Measurements from ENCODE around the gene USP13. TPM values are rescaled to one million over a fixed set of nuclear protein-coding genes. Genes with fewer than 3 reads are reported as not detected.

USP13 gene
- polyA plus RNA-seq, 3 donors = 14.1 to 16.7 (median 15.8) TPM

DNA sequence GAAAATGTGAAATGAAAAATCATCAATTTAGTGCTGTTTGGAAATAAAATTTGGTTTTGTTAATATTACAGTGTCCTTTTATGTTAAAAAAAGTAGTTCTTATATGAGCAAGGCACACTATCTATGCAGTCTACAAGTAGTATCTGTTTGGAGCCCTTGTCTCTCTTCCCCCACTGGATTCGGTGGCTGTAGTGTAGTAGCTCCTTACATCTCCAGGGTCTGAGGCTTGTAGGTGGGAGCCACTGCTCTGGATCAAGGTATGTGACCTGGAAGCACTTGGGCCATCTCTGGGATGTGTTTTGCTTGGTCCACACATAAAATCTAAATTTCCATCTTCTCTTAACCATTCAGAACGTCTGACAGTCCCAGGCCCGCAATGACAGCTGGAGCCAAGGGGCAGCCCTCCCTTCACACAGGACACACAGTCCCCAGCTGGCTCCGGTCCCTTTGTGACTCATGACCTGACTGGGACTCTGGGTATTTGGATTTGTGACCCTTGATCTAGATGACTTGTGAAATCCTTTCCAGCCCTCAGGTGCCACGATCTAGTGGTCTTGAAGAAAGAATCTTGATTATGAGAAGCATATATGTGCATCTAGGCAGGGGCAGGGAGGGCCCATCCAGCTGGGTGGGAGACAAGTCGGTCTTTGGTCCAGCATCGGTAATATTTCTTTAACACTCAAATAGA lies 80.0 kb downstream of the USP13 start:
- DNase-seq (ENCODE audit: low read depth in 3 of 3, low spot score in 2 of 3) = no peak

DNA sequence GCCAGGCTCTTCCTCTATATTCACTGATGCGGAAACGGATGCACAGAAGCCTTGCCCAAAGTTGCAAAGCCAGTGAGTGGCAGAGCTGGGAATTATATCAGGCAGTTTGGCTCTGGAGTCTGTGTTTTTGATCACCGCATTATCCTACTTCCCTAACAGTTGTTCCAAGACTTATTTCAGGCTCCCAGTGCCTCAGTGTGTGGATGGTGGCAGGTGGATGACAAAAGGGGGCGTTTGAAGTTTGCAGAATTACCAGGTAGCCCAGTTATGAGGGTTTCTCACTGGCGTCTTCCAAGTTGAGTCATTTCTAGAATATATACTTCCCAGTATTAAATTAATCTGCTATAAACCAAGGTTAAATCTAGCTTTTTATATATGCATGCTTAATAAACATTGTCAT lies 81.0 kb downstream of the USP13 start:
- DNase-seq (ENCODE audit: low read depth in 3 of 3, low spot score in 2 of 3) = no peak

DNA sequence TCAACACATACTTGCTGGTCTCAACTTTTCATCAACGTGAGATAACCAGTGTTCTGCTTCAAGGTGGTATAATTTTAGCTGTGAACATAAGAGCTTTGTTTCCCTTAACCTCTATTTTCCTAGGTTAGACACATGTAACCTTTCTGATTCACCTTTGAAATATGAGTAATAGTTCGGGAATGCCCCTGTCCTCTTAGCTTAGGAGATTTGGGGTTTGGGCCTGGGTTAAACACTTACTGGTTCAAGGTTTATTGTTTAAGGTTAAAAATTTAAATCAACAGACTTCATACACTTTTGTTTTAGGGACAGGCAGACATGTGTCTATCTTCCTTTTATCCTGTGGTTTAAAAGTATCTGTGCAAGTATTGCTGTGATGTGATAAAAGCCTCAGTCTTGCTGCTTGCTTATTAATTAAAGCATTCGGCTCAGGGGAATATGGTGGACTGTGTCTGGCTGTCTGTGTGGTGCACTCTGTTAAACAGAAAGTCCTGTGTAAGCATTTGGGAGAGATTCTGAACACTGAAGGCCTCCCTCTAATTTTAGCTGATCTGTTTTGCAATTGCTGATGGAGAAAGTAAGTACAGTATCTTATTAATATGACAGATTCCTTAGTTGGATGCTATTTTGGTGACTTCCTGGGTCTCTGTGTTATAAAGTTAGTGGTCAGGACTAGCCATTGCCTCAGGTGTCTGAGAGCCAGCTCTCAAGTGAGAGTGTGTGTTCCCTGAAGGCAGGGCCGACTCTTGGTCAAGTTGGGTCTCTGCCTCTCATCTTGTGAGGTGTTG lies 81.8 kb downstream of the USP13 start:
- DNase-seq (ENCODE audit: low read depth in 3 of 3, low spot score in 2 of 3) = no peak

DNA sequence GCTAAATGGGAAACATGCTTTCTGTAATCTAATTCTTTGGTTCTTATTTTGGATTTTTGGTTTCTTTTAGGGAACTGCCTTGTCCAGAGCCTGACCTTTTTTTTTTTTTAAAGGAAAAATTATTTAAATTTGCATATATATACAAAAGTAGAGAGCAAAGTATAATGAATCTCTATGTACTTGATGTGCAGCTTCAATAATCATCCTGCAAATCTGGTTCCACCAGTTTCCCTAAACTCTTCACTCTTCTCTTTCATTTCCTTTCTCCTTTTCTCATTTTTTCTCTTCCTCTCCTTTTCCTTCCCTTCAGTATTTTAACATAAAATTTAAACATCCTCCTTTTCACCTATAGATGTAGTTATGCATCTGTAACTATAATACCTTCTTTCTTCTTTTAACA lies 82.5 kb downstream of the USP13 start:
- DNase-seq (ENCODE audit: low read depth in 3 of 3, low spot score in 2 of 3) = no peak

DNA sequence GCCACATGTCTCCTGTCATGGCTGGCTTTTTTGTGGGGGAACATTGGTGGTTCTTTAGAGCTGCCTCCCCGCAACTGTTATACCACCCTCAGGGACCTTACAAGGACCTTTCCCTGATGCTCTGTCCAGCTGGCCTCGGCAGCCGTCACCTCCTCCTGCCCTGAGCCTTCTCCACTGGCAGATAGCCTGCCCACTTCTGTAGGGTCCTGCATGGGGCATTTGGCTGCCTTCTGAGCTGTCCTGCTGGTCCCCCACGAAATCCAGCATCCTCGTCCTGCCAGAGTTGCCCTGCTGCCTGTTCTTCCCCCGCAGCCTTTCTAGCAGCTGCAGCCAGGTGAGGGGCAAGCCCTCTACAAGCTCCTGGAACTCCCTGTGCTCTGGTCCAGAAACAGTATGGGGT lies 86.2 kb downstream of the USP13 start:
- no peak for DNase-seq (ENCODE audit: low read depth in 3 of 3, low spot score in 2 of 3)

DNA sequence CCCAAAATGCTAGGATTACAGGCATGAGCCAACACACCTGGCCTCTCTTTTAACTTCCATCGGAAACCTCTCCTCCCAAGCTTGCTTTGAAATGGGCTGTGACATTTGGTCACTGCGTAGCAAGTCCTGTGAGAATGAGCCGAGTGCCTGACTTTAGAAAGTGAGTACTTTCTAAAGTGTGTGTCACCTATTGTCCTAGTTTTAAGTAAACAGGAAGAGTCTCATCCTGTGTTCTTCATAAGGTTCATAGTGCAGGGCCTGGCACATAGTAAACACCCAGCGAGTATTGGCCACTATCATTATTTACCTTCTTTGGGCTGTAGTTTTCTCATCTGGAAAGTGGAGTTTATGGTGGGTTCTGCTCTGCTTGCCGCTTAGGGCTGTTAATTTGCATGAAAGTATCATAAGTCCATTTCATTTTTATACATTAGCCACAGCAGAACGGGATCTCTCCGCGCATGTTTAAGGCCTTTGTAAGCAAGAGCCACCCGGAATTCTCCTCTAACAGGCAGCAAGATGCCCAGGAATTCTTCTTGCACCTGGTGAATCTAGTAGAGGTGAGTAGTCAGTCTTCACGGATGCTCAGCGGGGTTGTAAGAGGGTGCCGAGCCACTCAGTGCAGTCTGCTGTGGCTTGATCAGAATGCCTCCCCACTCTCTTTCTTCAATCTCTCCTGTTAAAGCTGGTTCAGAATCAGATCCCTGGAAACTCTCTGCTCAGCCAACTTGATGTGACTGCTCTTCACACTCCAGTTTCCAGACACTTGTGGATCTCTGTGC lies 87.2 kb downstream of the USP13 start:
- no peak for DNase-seq (ENCODE audit: low read depth in 3 of 3, low spot score in 2 of 3)

DNA sequence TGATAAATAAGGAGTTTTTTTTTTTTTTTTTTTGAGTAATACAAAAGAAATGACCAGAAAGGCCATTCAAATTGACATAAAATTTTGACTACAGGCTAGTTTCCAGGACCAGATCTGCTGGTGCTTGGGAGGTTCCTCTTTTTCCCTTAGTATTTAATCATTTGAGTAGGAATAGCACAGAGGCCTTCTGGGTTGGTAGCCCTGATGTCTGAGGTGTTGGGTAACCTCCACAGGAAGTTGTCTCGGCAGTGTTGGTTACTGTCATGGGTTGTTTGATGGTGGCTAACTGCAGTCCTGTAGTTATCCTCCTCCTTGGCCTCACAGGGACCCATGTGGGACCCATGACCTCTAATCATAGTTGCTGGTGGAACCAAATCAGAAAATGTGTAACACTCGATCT lies 91.1 kb downstream of the USP13 start:
- no peak for DNase-seq (ENCODE audit: low read depth in 3 of 3, low spot score in 2 of 3)

DNA sequence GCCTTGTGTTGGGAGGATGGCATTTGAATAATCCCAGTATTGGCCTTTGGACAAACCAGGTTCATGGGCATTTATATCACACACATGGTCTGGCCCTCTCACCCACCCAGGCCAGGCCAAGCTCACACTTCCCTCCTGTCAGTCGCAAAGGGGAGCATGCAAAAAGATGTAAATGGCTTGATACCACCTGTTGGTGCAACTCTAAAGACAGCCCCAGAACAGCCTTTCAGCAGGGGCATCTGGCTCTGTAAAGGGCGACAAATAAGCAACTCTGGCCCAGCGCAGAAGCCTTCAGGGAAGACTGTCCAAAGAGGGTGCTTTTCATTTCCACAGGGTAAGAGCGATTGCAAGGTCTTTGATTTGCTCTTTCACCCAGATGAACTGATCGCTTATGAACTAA lies 91.8 kb downstream of the USP13 start:
- no peak for DNase-seq (ENCODE audit: low read depth in 3 of 3, low spot score in 2 of 3)

DNA sequence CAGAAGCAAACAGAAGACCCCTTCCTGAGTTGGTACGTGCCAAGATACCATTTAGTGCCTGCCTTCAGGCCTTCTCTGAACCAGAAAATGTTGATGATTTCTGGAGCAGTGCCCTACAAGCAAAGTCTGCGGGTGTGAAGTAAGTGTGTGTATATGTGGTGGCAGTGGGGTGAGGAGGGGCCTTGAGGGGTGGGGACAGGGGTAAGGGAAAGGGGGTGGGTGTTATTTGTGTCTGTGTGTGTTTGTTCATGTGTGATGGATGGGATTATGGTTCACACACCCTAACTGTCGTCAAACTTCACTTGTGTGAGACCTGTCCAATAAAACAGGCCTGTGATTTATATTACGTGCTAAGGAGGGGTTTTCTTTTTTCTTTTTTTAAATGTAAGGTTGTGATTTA lies 92.2 kb downstream of the USP13 start:
- no peak for DNase-seq (ENCODE audit: low read depth in 3 of 3, low spot score in 2 of 3)

DNA sequence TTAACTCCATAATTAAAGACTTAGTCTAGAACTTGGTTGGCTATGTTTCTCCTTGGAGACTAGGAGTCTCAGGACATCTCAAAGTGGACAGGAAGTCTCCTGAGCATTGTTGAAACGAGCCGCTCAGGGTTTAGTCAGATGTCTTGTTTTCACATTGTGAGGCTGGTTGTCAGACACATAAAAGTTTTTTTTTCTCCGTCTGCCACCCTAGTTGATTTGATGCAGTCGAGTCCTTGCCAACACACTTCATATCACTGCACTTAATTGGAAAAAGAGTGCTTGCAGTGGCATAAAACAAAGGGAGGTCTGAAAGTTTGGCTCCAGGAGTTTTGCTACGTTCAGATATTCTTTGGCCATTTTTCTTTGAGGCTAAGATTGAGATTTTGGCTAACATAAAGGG lies 92.9 kb downstream of the USP13 start:
- DNase-seq (ENCODE audit: low read depth in 3 of 3, low spot score in 2 of 3) = no peak

DNA sequence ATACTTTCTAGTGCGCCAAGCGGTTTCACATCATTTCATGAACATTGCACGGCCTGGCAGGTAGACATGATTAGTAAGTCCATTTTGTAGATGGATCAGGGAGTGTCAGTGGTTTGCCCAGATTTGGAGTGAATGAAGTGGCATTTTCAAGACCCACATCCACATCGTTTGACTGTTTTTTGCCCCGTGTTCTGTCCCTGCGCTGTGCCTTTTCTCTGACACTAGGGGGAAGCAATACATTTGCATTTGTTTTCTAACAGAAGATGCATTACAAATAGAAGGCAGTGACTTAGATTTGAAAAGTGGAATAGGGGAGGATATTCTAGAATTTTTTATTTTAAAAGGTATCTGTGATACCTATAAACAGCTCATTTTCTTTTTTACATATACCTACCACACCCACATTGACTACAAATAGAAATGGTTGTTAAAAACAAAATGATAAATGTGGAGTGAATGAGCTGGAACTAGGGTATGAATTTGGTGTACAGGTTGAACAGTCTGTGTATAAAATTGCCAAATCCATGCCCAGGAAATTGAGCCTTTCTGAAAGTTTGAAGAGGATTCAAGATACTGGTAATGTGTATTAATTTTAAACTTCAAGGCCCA lies 98.0 kb downstream of the USP13 start:
- DNase-seq (ENCODE audit: low read depth in 3 of 3, low spot score in 2 of 3) = no peak

DNA sequence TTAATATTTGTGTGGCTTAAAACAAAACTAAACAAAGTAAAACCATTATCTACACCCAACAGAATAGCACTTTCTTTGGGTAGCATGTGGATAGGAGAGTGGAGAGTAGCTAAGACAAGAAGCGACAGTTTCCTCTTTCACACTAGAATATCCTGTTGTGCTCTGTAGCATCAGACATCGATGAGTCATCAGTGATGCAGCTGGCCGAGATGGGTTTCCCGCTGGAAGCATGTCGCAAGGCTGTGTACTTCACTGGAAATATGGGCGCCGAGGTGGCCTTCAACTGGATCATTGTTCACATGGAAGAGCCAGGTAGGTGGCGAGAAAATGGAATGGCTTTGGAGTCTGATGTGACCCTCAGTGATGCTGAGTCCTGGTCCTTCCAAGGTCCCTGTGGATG lies 108.1 kb downstream of the USP13 start:
- no peak for DNase-seq (ENCODE audit: low read depth in 3 of 3, low spot score in 2 of 3)

DNA sequence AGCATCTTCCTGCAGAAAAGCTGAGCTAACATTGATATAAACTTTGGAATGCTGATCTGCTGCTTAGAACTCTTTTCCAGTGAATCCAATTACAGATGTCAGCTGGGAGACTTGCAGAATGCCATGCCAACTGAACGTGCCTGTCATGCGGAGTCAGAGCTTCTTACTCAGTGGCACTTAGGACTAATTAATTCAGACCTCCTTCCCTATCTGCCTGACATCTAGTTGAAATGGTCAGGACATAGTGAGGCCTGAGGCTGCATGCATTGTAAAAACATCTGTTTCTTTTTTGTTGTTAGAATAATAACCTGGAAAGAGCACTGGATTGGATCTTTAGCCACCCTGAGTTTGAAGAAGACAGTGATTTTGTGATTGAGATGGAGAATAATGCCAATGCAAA lies 112.6 kb downstream of the USP13 start:
- no peak for DNase-seq (ENCODE audit: low read depth in 3 of 3, low spot score in 2 of 3)

DNA sequence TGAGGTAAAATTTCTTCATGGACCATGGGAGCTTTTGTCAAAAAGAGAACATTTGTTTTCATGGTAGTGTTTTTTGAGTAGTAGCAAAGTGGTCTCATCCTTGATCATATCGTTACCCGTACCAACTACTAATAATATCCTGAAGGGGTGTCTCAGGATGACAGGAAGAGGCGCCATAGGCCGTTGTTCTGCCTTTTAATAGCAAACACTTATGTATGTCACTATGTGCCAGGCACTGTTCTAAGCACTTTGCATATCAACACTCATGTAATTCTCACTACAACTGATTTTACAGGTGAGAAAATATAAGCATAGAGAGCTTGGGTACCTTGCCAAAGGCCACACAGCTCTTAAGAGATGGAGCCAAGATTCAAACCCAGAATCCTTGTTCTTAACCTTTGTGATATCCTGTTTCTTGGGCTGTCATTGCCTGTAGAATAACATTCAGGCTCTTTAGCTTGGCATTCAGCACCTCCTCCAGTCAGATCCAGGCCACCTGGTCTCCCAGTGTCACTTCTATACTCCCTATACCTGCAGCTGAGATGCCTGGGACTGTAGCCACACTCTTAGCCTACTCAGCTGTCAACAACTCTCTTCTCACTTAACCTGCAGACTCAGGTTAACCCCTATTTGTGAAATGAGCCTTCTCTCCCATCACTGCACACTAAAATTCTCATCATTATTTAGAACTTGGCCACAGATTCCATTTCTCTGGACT lies 113.7 kb downstream of the USP13 start:
- no peak for DNase-seq (ENCODE audit: low read depth in 3 of 3, low spot score in 2 of 3)

DNA sequence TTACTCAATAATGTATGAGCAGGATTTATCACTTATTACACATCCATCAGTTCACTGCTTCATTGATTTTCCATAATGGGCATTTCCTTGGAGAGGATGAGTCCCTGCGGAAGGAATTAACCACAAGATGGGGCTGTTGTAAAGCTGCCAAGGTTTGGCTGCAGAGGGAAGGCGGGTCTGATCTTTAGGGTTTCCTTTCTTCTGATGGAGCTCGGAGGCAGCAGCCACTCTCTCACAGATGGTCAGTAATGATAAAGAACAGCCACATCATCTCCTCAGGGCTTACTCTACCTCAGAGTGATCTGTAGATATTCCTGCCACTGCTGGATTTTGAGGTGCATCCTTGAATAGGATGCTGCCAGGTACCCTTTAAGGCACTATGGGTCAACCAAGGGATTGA lies 115.2 kb downstream of the USP13 start:
- DNase-seq (ENCODE audit: low read depth in 3 of 3, low spot score in 2 of 3) = no peak

DNA sequence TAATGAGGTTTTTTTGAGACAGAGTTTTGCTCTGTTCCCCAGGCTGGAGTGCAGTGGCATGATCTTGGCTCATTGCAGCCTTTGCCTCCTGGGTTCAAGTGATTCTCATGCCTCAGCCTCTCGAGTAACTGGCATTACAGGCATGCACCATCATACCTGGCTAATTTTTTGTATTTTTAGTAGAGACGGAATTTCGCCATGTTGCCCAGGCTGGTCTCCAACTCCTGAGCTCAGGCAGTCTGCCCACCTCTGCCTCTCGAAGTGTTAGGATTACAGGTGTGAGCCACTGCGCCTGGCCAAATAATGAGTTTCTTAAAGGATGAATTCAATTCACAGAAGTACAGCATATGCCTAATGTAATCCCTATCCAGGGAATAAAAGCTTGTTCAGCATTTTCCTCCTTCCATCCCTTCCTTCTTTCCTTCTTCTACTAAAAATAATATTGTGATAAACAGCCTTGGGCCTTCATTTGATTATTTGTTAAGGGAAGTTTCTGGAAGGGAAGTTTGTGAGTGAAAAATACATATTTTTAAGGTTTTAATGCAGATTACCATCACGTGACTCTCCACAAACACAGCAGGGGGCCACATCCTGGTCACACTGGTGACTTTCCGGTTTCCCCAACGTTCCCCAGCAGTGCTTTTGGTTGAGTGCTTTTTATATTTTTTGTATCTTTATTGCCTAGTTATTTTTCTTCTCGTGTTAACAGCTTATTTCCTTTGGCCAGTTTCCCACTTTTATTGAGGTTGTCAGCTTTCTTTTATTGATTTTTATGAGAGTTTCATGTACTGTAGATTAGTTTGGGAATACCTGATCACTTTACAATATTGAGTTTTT lies 116.8 kb downstream of the USP13 start:
- DNase-seq (ENCODE audit: low read depth in 3 of 3, low spot score in 2 of 3) = no peak

DNA sequence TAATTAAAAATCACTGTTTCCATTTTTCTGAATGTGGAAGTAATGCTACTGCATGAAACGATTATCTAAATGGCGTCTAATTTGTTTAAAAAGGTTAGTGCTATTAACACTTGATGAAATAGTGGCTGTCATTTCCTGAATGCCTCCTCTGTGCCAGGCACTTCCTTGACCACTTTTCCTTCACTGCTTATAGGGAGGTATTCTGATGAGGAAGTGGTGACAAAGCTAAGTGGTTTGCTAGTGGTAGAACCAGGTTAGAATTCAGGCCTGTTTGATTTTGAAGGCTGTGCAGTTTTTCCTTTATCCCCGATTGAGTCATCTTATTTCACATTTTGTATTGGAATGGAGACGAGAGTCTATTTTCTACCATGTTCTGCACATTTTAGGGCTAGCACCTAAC lies 119.0 kb downstream of the USP13 start:
- DNase-seq (ENCODE audit: low read depth in 3 of 3, low spot score in 2 of 3) = no peak

DNA sequence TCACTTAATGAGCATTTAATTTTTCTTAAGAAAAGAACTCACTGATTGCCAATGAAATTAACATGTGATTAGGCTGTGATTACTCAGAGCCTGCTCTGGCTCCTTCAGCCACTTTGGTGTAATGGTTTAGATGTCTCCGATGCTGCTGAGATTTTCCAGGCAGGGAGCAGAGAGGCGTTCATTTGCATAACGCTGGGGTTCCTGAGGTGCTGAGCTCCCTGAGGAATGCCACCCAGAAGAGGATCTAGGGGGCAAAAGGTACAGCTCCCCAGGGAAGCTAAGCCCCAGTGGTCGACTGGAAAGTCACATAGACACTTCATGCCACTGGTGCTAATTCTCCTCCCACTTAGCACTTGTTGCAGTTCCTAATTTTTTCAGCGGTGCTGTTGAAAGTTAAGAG lies 119.5 kb downstream of the USP13 start:
- no peak for DNase-seq (ENCODE audit: low read depth in 3 of 3, low spot score in 2 of 3)

DNA sequence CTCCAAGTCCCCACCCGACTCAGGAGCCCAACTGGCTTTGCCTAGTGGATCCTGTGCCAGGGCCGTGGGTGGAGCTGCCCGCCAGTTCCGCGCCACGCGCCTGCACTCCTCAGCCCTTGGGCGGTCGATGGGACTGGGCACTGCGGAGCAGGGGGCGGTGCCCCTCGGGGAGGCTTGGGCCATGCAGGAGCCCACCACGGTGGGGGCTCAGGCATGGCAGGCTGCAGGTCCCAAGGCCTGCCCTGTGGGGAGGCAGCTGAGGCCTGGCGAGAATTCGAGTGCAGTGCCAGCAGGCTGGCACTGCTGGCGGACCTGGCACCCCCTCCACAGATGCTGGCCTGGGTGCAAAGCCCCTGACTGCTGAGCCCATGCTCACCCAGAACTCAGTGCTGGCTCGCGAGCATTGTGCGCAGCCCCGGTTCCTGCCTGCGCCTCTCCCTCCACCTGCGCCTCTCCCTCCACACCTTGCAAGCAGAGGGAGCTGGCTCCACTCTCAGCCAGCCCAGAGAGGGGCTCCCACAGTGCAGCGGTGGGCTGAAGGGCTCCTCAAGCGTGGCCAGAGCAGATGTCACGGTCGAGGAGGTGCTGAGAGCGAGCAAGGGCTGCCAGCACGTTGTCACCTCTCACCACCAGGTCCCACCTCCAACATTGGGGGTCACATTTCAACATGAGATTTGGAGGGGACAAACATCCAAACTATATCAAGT lies 122.7 kb downstream of the USP13 start:
- DNase-seq (ENCODE audit: low read depth in 3 of 3, low spot score in 2 of 3) = no peak

Data from right renal cortex interstitium (tissue), 3 donors.